SK-N-SH treated with all-trans-retinoic acid at 6 μM for 48 hours (cell line): ENCODE data around the gene DNHD1.
A peak's percentile ranks its signal among the peaks of the same experiment; 100 is the strongest.

Experiments used
- ATAC-seq: fragments of 200-7000 bp; cut with Tn5 transposase; 3 replicates; pipeline ENCODE4 v1.9.1; 2020; ENCODE audit warnings: mild to moderate bottlenecking, moderate library complexity
- BACH2 ChIP-seq: fragments of 250-450 bp; sonication (Bioruptor Pico); IDR thresholded peaks from 2 replicates; pipeline ENCODE4 v1.9.0; 2021; ENCODE audit warnings: mild to moderate bottlenecking, borderline replicate concordance
- CSDC2 ChIP-seq: fragments of 250-450 bp; sonication (Bioruptor Pico); IDR thresholded peaks from 2 replicates; pipeline ENCODE4 v1.5.0; 2020; ENCODE audit warnings: mild to moderate bottlenecking, moderate library complexity
- CSRNP3 ChIP-seq: fragments of 250-450 bp; sonication (Bioruptor Pico); IDR thresholded peaks from 2 replicates; pipeline ENCODE4 v1.5.1; 2021; ENCODE audit warnings: mild to moderate bottlenecking, moderate library complexity
- ESRRG ChIP-seq: fragments of 250-450 bp; sonication (Bioruptor Pico); IDR thresholded peaks from 2 replicates; pipeline ENCODE4 v1.6.1; 2021; ENCODE audit warnings: mild to moderate bottlenecking
- GLIS3 ChIP-seq: fragments of 250-450 bp; sonication (Bioruptor Pico); IDR thresholded peaks from 2 replicates; pipeline ENCODE4 v1.5.0; 2020; ENCODE audit warnings: mild to moderate bottlenecking, moderate library complexity
- ISL1 ChIP-seq: fragments of 250-450 bp; sonication (Bioruptor Pico); IDR thresholded peaks from 2 replicates; pipeline ENCODE4 v2.1.2; 2022; ENCODE audit warnings: mild to moderate bottlenecking, moderate library complexity
- OSR1 ChIP-seq: fragments of 250-450 bp; sonication (Bioruptor Pico); IDR thresholded peaks from 2 replicates; pipeline ENCODE4 v1.8.0; 2022; ENCODE audit warnings: moderate library complexity, mild to moderate bottlenecking, inconsistent platforms
- POU6F1 ChIP-seq: fragments of 250-450 bp; sonication (Bioruptor Pico); IDR thresholded peaks from 2 replicates; pipeline ENCODE4 v1.8.0; 2021; ENCODE audit warnings: low read depth, mild to moderate bottlenecking, moderate library complexity, borderline replicate concordance
- PPARA ChIP-seq: fragments of 250-450 bp; sonication (Bioruptor Pico); IDR thresholded peaks from 2 replicates; pipeline ENCODE4 v1.5.0; 2020; ENCODE audit warnings: mild to moderate bottlenecking, borderline replicate concordance
- RARB ChIP-seq: fragments of 250-450 bp; sonication (Bioruptor Pico); IDR thresholded peaks from 2 replicates; pipeline ENCODE4 v1.8.0; 2021; ENCODE audit warnings: mild to moderate bottlenecking, moderate library complexity
- SNAI2 ChIP-seq: fragments of 250-450 bp; sonication (Bioruptor Pico); IDR thresholded peaks from 2 replicates; pipeline ENCODE4 v1.5.0; 2020; ENCODE audit warnings: mild to moderate bottlenecking, moderate library complexity
- TOX ChIP-seq: fragments of 250-450 bp; sonication (Bioruptor Pico); IDR thresholded peaks from 2 replicates; pipeline ENCODE4 v1.8.0; 2021; ENCODE audit warnings: mild to moderate bottlenecking, moderate library complexity, borderline replicate concordance
- ZC3H10 ChIP-seq: fragments of 250-450 bp; sonication (Bioruptor Pico); IDR thresholded peaks from 2 replicates; pipeline ENCODE4 v1.5.1; 2021; ENCODE audit warnings: mild to moderate bottlenecking, moderate library complexity
- ZFP3 ChIP-seq: fragments of 250-450 bp; sonication (Bioruptor Pico); IDR thresholded peaks from 2 replicates; pipeline ENCODE4 v1.5.0; 2020; ENCODE audit warnings: mild to moderate bottlenecking, moderate library complexity
- ZFP30 ChIP-seq: fragments of 450-650 bp; formaldehyde crosslinking; IDR thresholded peaks from 2 replicates; pipeline ENCODE4 v1.5.0; 2022; ENCODE audit warnings: mild to moderate bottlenecking, moderate library complexity
- ZNF565 ChIP-seq: fragments of 450-650 bp; formaldehyde crosslinking; conservative IDR thresholded peaks from 2 replicates; pipeline ENCODE4 v1.5.0; 2020; ENCODE audit warnings: low read depth, mild to moderate bottlenecking, moderate library complexity
- ZNF8 ChIP-seq: fragments of 450-650 bp; formaldehyde crosslinking; IDR thresholded peaks from 2 replicates; pipeline ENCODE4 v1.5.0; 2020; ENCODE audit warnings: mild to moderate bottlenecking, moderate library complexity
- TF ChIP-seq, protein P1 (sequence below): fragments of 250-450 bp; sonication (Bioruptor Pico); IDR thresholded peaks from 2 replicates; pipeline ENCODE4 v1.5.0; 2020; ENCODE audit warnings: mild to moderate bottlenecking, moderate library complexity
- TF ChIP-seq, protein P2 (sequence below): fragments of 250-450 bp; sonication (Bioruptor Pico); IDR thresholded peaks from 2 replicates; pipeline ENCODE4 v1.5.1; 2020; ENCODE audit warnings: low read depth, mild to moderate bottlenecking, moderate library complexity
- TF ChIP-seq, protein P3 (sequence below): fragments of 250-450 bp; sonication (Bioruptor Pico); IDR thresholded peaks from 2 replicates; pipeline ENCODE4 v1.8.0; 2020; ENCODE audit warnings: mild to moderate bottlenecking, moderate library complexity, borderline replicate concordance

DNHD1 gene

GRCh38 chr11:6604081-6604626, 107.1 kb downstream of the DNHD1 start:
- no peak for TF ChIP-seq ESRRG (CRISPR knock-in tag)
- no peak for TF ChIP-seq ZNF8 (CRISPR knock-in tag)
- TF ChIP-seq, protein P1, sequence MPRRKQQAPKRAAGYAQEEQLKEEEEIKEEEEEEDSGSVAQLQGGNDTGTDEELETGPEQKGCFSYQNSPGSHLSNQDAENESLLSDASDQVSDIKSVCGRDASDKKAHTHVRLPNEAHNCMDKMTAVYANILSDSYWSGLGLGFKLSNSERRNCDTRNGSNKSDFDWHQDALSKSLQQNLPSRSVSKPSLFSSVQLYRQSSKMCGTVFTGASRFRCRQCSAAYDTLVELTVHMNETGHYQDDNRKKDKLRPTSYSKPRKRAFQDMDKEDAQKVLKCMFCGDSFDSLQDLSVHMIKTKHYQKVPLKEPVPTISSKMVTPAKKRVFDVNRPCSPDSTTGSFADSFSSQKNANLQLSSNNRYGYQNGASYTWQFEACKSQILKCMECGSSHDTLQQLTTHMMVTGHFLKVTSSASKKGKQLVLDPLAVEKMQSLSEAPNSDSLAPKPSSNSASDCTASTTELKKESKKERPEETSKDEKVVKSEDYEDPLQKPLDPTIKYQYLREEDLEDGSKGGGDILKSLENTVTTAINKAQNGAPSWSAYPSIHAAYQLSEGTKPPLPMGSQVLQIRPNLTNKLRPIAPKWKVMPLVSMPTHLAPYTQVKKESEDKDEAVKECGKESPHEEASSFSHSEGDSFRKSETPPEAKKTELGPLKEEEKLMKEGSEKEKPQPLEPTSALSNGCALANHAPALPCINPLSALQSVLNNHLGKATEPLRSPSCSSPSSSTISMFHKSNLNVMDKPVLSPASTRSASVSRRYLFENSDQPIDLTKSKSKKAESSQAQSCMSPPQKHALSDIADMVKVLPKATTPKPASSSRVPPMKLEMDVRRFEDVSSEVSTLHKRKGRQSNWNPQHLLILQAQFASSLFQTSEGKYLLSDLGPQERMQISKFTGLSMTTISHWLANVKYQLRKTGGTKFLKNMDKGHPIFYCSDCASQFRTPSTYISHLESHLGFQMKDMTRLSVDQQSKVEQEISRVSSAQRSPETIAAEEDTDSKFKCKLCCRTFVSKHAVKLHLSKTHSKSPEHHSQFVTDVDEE (CRISPR knock-in tag) = no peak
- TF ChIP-seq POU6F1 (CRISPR knock-in tag) = no peak
- TF ChIP-seq TOX = no peak
- TF ChIP-seq, protein P2, sequence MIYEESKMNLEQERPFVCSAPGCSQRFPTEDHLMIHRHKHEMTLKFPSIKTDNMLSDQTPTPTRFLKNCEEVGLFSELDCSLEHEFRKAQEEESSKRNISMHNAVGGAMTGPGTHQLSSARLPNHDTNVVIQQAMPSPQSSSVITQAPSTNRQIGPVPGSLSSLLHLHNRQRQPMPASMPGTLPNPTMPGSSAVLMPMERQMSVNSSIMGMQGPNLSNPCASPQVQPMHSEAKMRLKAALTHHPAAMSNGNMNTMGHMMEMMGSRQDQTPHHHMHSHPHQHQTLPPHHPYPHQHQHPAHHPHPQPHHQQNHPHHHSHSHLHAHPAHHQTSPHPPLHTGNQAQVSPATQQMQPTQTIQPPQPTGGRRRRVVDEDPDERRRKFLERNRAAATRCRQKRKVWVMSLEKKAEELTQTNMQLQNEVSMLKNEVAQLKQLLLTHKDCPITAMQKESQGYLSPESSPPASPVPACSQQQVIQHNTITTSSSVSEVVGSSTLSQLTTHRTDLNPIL (CRISPR knock-in tag) = no peak
- TF ChIP-seq SNAI2 (CRISPR knock-in tag) = no peak
- TF ChIP-seq, protein P3, sequence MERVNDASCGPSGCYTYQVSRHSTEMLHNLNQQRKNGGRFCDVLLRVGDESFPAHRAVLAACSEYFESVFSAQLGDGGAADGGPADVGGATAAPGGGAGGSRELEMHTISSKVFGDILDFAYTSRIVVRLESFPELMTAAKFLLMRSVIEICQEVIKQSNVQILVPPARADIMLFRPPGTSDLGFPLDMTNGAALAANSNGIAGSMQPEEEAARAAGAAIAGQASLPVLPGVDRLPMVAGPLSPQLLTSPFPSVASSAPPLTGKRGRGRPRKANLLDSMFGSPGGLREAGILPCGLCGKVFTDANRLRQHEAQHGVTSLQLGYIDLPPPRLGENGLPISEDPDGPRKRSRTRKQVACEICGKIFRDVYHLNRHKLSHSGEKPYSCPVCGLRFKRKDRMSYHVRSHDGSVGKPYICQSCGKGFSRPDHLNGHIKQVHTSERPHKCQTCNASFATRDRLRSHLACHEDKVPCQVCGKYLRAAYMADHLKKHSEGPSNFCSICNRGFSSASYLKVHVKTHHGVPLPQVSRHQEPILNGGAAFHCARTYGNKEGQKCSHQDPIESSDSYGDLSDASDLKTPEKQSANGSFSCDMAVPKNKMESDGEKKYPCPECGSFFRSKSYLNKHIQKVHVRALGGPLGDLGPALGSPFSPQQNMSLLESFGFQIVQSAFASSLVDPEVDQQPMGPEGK (CRISPR knock-in tag) = no peak
- TF ChIP-seq CSRNP3 = no peak
- TF ChIP-seq RARB = no peak
- TF ChIP-seq GLIS3 (CRISPR knock-in tag) = no peak
- TF ChIP-seq OSR1 (CRISPR knock-in tag) = no peak
- no peak for TF ChIP-seq ZFP3
- no peak for TF ChIP-seq ZFP30 (CRISPR knock-in tag)
- peak; percentile 64 for ATAC-seq

DNA sequence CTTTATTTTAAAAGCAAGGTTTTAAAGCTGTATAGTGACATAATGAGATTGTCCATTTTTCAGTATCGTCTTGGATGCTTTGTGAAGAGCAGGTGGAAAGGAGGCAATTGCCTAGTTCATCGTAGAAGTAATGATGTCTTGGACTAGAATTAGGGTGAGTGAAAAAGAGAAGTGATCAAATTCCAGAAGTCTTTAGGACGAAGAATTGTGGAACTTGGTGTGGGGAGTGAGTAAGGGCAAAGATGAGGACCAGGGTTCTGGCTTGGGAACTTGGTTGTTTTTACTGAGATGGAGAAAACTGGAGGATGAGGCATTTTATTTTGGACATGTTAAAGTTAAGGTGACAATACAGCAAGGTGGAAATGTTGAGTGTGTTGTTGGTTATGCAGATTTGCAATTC, 107.7 kb downstream of the DNHD1 start:
- TF ChIP-seq SNAI2 (CRISPR knock-in tag) = no peak
- TF ChIP-seq, protein P2 (CRISPR knock-in tag) = no peak
- TF ChIP-seq, protein P3 (CRISPR knock-in tag) = no peak
- no peak for TF ChIP-seq ZNF8 (CRISPR knock-in tag)
- TF ChIP-seq ISL1 (CRISPR knock-in tag) = no peak
- no peak for TF ChIP-seq PPARA (CRISPR knock-in tag)
- no peak for TF ChIP-seq OSR1 (CRISPR knock-in tag)
- no peak for TF ChIP-seq ZNF565 (CRISPR knock-in tag)
- no peak for TF ChIP-seq CSDC2 (CRISPR knock-in tag)
- no peak for TF ChIP-seq ZC3H10 (CRISPR knock-in tag)
- TF ChIP-seq BACH2 (CRISPR knock-in tag) = no peak
- no peak for ATAC-seq
